ENCODE data around the gene ZNF814.
"Not testable (repeated sequence)": the region's sequence is repeated elsewhere in the genome, so short reads cannot be mapped to it uniquely, and the experiment has no call there.

The ZNF814 gene

DNA sequence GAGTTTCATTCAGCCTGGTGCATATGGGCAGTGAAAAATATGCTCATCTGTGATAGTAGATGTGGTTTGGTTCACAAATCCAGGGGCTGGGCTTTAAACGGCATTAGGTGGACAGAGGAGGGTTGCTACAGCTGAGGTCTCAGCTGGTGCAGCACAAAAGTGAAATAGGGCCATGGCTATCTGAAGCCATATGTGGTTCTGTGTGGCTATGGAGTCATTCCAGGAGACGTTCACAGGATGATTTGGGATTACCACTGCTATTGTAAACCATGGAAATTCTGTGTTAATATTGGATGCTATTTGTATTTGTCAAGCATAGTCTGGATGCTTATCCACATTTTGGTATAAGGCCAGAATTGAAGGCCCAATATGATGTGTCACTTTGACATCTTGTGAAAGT, 34.7 kb downstream of the ZNF814 start:
- DNase-seq = not testable (repeated sequence)

DNA sequence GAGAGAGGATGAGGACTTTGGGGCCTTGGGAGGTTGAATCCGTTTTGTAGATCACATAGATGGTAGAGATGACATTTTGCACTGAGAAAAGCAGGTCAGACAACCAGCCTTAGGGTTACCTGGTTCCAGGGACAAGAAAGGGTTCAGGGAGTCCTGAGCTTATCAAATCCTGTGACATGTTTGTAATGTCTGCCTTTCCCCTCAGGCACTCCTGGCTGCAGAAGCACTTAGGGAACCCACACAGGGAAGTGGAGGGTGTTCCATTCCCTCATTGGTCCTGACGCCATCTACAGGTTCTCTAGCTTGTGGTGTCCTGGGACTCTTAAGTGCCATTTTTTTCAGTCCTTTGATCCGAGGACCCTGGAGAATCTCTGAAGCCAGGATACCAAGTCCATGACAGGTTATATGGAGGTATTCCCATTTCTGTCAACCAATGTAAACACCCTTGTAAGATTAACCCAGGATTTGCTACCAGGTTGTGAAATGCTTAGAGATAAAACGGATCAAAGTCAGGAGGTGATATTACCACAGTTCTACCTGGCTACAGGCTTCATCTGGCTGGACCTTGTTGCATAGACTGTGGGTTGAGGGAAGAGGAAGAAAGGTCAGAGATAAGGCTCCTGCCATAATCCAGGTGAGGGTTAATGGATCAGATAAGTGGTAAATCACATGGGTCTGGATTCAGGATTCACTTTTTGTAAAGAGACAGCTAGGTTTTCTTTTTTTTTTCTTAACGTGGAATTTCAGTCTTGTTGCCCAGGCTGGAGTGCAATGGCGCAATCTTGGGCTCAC, 36.8 kb downstream of the ZNF814 start:
- DNase-seq = not testable (repeated sequence)

- DNase-seq = no peak
Observed at GRCh38 chr19:57850553-57851017, 38.3 kb downstream of the ZNF814 start.

DNA sequence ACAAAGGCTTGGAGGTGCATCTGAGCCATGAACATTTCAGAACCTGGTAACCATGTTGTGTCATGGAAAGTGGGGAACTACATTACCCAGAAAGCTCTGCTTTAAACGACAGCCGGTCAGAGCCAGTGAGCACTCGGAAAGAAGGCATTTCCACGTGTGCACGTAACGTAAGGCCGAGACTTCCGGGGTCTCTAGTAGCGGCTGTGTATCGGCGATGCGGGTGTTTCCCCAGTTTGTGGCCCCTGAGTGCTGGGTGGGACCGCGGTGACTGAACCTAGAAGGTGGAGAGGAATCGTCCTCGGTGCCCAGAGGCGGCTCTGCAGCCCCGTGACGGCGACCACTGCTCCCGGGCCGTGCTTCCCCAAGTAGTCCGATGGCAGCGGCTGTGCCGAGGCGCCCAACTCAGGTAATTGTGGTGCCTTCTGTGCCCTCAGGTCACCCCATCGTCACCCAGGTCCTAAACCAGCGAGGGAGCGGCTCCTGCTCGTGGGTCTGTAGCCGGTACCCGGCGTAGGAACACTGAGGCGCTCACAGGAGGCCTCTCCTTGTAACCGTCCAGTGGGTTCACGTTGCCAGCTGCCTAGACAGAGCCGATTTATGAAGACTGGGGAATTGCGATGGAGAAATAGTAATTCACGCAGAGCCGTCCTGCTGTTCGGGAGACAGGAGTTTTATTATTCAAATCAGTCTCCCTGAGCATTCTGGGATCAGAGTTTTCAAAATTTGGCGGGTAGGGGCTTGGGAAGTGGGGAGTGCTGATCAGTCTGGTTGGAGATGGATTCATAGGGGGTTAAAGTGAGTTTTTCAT, 39.0 kb downstream of the ZNF814 start, which contains the start of gene ZNF587:
Gene ZNF587 (plus strand): TSS at position 194 of the 808 bp plus-strand sequence. CDS start 180 bp downstream, at position 374.
- peak; percentile 76 for DNase-seq

- DNase-seq = not testable (repeated sequence)
Observed at GRCh38 chr19:57849162-57849665, 39.6 kb downstream of the ZNF814 start.

DNA sequence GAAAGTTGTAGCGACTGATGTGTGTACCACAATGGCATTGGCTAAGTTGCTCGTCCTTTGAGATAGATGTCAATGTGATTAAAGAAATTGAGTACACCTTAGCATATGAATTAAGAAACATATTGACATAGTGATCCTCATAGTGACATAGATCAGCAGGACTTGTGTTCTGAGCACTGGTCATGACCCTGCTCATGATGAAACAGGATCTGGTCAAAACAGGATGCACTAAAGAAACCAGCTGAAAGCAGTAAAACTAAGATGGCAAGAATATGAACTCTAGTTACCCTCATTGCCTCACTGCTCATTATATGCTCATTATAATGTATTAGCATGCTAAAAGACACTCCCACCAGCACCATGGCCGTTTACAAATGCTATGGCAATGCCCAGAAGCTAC, 41.7 kb downstream of the ZNF814 start:
- not testable (repeated sequence) for DNase-seq

- no peak for DNase-seq
Observed at GRCh38 chr19:57841122-57841763, 47.6 kb downstream of the ZNF814 start.

DNA sequence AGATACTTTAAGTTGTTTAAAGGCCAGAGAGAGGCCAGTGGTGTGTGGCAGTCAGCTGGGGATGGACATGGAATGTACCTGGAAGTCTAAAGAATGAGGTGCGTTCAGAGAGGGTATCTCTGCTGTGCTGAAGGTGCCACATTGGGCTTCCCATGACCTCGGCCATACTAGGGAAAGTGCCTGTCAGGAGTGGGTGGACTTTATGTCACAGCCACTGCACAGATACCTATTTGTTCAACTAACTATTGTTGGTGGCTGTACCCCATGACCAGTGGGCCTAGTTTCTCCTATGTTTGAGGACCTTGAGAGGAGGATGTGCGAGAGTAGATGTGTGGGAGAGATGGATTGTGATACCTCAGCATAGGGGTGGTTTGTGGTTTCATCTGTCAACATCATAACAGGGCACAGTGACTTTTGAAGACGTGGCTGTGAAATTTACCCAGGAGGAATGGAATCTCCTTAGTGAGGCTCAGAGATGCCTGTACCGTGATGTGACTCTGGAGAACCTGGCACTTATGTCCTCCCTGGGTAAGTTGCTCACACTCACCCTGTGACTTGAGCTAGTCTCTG, 50.1 kb downstream of the ZNF814 start:
- DNase-seq = not testable (repeated sequence)

- not testable (repeated sequence) for DNase-seq
Observed at GRCh38 chr19:57836991-57837390, 51.8 kb downstream of the ZNF814 start.

DNA sequence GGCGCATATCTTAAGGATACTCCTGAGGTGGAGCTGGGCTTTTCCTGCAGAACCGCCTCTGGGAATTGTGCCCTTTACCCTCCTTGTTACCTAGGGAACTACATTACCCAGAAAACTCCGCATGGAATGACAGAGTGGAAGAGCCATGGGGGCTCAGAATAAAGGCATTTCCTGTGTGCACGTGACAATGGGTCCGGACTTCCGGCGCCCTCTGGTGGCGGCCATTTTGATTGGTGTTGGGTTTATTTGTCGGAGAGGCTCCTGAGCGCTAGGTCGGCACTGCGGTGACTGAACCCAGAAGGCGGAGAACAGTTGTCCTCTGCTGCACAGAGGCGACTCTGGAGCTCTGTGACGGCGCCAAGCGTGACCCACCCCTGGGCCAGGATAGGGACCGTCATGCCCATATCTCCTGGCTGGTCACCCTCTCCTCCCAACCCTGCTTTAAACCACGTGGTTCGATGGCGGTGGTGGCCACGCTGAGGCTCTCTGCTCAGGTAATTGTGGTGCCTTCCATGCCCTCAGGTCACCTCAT, 58.7 kb downstream of the ZNF814 start, which contains the start of gene ZNF587B:
Gene ZNF587B (plus strand): TSS at position 229 of the 532 bp plus-strand sequence. CDS start 230 bp downstream, at position 459.
- DNase-seq = peak; percentile 28

GRCh38 chr19:57829316-57829715, 59.5 kb downstream of the ZNF814 start:
- no peak for DNase-seq

- no peak for DNase-seq
Observed at GRCh38 chr19:57825511-57825910, 63.3 kb downstream of the ZNF814 start.

- not testable (repeated sequence) for DNase-seq
Observed at GRCh38 chr19:57823608-57824007, 65.2 kb downstream of the ZNF814 start.

DNA sequence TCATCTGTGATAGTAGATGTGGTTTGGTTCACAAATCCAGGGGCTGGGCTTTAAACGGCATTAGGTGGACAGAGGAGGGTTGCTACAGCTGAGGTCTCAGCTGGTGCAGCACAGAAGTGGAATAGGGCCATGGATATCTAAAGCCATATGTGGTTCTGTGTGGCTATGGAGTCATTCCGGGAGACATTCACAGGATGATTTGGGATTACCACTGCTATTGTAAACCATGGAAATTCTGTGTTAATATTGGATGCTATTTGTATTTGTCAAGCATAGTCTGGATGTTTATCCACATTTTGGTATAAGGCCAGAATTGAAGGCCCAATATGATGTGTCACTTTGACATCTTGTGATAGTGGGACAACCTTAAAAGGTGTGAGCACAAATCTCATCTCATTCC, 65.7 kb downstream of the ZNF814 start:
- not testable (repeated sequence) for DNase-seq

GRCh38 chr19:57821501-57821900, 67.3 kb downstream of the ZNF814 start:
- DNase-seq = not testable (repeated sequence)

GRCh38 chr19:57821095-57821494, 67.7 kb downstream of the ZNF814 start:
- DNase-seq = not testable (repeated sequence)

GRCh38 chr19:57820599-57820998, 68.2 kb downstream of the ZNF814 start:
- DNase-seq = no peak

DNA sequence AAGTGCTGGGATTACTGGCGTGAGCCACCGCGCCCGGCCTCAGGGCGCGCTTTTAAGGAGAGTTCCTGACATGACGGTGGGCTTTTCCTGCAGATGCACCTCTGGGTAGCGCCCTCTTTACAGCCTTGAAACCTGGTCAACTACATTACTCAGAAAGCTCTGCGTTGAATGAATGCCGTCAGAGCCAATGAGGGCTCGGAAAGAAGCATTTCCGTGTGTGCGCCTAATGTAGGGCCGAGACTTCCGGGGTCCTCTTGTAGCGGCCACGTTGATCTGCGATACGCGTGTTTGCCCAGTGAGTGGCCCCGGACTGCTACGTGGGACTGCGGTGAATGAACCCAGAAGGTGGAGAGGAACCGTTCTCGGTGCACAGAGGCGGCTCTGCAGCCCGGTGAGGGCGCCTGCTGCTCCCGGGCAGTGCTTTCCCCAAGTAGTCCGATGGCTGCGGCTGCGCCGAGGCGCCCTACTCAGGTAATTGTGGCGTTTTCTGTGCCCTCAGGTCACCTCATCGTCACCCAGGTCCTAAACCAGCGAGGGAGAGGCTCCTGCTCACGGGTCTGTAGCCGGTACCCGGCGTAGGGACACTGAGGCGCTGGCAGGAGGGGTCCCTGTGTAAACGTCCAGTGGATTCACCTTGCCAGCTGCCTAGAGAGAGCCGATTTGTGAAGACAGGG, 69.2 kb downstream of the ZNF814 start:
- peak; percentile 72 for DNase-seq

- no peak for DNase-seq
Observed at GRCh38 chr19:57818378-57818777, 70.5 kb downstream of the ZNF814 start.

GRCh38 chr19:57817976-57818375, 70.9 kb downstream of the ZNF814 start:
- DNase-seq = no peak

- no peak for DNase-seq
Observed at GRCh38 chr19:57816652-57817051, 72.2 kb downstream of the ZNF814 start.
